Activated CD8-positive, alpha-beta memory T cell treated with anti-CD3 and anti-CD28 coated beads, Interleukin-2, amount 50 U/mL, for 48 hours (primary cell): ENCODE data around the gene FBXL4.

ENCODE experiments used
- DNase-seq: peaks from one replicate; pipeline ENCODE4 v3.0.0-alpha.2; 2020

FBXL4 gene

GRCh38 chr6:98824162-98824901, 123.4 kb downstream of the FBXL4 start:
- DNase-seq = peak; percentile 56

- DNase-seq = no peak
Measured at GRCh38 chr6:98823428-98824161, 124.2 kb downstream of the FBXL4 start.

GRCh38 chr6:98821756-98822405, 125.9 kb downstream of the FBXL4 start:
- DNase-seq = no peak
